Fibroblast of mammary gland (primary cell): ENCODE measurements around the gene LAMC3.
"Not testable (repeated sequence)": the region's sequence is repeated elsewhere in the genome, so short reads cannot be mapped to it uniquely, and the experiment has no call there.

Experiments
- DNase-seq: peaks from one replicate; pipeline ENCODE4 v3.0.0-alpha.2; 2010; ENCODE audit warnings: low read depth
- H3K4me3 ChIP-seq: 2 replicates; pipeline ENCODE4 v1.5.1; 2011; ENCODE audit warnings: low read depth, mild to moderate bottlenecking, low read length, moderate library complexity; ENCODE audit not compliant: control insufficient read depth
- CTCF ChIP-seq: conservative IDR thresholded peaks from 2 replicates; pipeline ENCODE4 v1.5.1; 2011; ENCODE audit warnings: low read depth, low read length, inconsistent platforms; ENCODE audit not compliant: control insufficient read depth, insufficient read depth

Gene LAMC3

GRCh38 chr9:131112374-131113154 is 103.6 kb downstream of the LAMC3 start:
- H3K4me3 ChIP-seq: no peak overlapping the region
- no peak for TF ChIP-seq CTCF
- no peak for DNase-seq

DNA sequence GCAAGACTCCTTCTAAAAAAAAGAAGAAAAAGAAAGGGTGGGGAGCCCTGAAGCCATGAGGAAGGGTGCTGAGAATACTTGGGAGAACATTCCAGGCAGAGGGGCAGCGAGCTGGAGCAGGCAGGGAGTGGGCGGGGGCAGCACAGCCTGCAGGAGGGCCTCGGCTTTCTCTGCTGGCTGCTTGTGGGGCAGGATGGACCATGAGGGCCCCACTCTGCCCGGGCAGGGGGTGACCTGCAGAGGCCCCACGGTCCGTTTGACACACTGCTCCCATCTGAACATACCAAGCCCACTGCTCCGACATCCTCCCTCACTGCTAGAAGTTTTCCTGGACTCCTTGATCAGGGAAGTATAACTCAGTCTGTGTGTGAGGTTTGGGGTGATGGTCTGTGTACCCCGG is 104.7 kb downstream of the LAMC3 start:
- no peak for DNase-seq
- TF ChIP-seq CTCF: no peak
- H3K4me3 ChIP-seq: no peak overlapping the region

DNA sequence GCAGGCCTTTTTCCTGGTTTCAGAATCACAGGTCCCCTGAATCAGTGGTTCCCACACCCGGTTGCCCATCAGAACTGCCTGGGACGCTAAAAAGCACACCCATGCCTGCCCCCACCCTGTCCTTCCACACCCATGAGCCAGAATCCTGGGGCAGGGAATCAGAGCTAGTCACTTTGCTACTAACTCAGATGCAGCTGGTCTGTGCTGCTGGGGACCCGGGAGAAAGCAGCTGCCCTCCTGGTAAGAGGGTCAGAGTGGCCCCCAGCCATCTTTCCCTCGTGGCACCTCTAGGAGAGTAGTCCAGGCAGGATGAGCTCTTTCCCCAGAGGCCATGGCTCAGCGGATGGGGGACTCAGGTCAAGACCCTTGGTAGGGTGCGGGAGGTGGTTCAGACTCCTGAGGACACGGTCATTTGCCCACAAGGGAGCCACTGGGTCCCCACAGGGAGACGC is 105.1 kb downstream of the LAMC3 start:
- no peak for DNase-seq
- no peak for TF ChIP-seq CTCF
- H3K4me3 ChIP-seq: no peak overlapping the region

- not testable (repeated sequence) for H3K4me3 ChIP-seq, DNase-seq
These were observed 106.4 kb downstream of the LAMC3 start for GRCh38 chr9:131115360-131115742.

DNA sequence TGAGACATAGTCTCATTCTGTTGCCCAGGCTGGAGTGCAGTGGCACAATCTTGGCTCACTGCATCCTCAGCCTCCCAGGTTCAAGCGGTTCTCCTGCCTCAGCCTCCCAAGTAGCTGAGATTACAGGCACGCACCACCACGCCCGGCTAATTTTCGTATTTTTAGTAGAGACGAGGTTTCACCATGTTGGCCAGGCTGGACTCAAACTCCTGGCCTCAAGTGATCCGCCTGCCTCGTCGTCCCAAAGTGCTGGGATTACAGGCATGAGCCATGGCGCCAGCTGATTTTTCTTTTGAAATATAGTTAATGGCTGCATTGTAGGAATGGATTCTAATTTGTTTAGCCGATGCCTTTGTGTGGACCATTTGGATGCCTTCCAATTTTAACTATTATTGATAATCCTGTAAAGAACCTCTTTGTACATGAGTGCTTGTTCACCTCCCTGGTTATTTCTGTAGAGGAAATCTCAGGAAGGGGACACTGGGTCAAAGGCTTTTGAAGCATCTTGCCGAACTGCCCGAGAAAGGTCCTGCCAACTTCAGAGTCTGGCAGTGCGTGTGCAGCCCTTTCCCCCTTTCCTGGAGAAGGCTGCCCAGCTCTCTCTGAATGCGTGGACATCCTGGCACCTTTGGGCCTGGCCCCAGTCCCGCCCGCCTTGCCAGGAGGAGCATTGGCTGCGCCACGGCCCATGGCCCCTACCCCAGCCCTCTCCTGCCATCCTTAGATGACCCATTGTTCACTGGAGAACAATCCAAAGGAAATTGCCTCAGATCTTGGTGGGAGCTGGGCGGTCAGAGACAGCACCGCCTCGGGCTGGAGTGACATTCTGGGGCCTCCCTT is 107.5 kb downstream of the LAMC3 start:
- TF ChIP-seq CTCF: no peak
- no peak overlapping the region for H3K4me3 ChIP-seq
- no peak for DNase-seq

GRCh38 chr9:131117121-131117761 is 108.3 kb downstream of the LAMC3 start:
- no peak for DNase-seq
- no peak overlapping the region for H3K4me3 ChIP-seq
- TF ChIP-seq CTCF: no peak

GRCh38 chr9:131117762-131118145 is 108.8 kb downstream of the LAMC3 start:
- no peak overlapping the region for H3K4me3 ChIP-seq
- DNase-seq: no peak
- TF ChIP-seq CTCF: no peak
